Activated CD4-positive, CD25-positive, alpha-beta regulatory T cell treated with anti-CD3 and anti-CD28 coated beads, Interleukin-2, amount 50 U/mL, for 16 hours (primary cell): ENCODE data around the gene PRKCZ.

Source experiments
- DNase-seq: peaks from one replicate; pipeline ENCODE4 v3.0.0-alpha.2; 2020; ENCODE audit warnings: low read depth, low spot score

The PRKCZ gene

GRCh38 chr1:2061065-2061778, 11.0 kb downstream of the PRKCZ start:
- DNase-seq: no peak

DNA sequence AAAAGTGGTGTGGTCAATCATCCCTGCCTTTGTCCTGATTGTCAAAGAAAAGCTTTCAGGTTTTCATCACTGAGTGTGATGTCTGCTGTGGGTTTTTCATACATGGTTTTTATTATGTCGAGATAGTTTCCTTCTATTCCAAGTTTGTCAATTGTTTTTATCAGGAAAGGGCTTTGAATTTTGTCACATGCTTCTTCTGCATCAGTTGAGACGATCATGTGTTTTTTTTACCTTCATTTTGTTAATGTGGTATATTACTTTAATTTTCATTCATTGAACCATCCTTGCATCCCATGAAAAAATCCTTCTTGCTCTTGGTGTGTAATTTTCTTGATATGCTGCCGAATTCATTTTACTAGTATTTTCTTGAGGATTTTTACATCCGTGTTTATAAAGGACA, 15.5 kb downstream of the PRKCZ start:
- no peak for DNase-seq

- DNase-seq: no peak
Measured at GRCh38 chr1:2067393-2067792, 17.2 kb downstream of the PRKCZ start.

GRCh38 chr1:2067981-2068380, 17.8 kb downstream of the PRKCZ start:
- DNase-seq: no peak

DNA sequence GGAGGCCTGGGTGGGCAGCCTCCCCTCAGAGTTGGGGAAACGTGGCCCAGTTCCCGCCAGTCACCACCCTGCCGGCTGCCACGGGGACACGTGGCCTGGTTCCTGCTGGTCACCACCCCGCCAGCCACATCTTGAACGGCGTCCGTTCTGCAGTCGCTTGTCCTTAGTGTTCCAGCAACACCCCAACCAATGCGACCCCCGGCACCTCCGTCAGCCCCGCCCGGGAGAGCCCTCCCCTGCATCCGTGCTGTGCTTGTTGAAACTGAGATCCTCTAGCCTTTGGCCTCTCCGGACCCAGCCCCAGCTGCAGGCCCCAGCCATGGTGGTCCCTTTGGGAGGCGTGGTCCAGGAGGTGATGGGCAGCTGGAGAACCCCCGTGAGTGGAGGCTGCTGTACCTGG, 18.7 kb downstream of the PRKCZ start:
- DNase-seq: no peak

DNA sequence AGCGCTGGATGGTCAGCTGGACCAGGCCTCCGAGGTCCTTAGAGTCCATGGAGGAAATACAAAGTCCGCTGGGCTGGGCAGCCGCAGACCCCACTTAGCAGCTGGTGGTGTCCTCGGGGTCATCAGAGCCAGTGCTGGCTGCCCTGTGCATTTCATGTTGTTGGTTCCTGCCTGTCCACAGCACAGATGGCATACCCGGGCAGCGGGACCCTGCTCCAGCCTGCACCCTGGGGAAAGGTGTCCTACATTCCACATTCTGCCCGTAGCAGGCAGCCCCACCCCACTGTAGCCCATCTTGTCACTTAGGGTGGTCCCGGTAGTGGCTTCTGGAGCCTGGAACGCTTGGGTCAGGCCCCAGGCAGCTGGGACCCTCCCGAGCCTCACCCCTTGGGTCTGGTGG, 19.8 kb downstream of the PRKCZ start:
- DNase-seq: no peak

DNA sequence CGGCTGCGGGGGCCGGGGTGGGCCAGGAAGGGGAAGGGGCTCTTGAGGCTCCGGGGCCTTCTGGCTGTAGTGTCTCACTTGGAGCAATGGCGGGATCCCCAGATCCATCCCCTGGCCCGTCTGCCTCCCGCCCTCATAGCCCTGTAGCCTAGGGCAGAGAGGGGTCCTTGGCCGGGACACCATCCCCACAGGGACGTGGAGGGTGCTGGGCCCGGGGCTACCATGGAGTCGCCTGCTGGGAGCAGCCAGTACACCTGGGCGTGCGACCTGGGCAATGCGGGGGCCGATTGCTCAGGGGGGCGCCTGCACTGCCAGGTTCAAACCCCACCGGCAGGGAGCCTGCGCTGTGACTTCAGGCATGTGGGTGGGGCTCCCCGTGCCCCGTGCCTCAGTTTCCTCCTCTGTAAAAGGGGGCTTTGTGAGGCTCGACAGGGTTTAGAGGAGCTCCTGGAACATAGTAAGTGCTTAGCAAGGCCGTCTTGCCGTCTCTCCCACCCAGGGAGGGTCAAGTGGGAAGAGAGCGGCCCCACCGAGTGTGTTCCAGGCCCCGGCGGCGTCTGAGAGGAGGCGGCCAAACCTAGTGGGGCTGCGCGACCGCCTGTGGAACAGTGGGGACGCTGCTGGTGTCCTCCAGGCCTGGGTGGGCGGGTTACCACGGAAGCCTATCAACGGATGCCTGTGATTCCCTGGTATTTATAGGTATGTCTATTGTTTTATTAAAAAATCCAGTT, 20.8 kb downstream of the PRKCZ start:
- DNase-seq: no peak

- DNase-seq: no peak
Measured at GRCh38 chr1:2072109-2072806, 22.0 kb downstream of the PRKCZ start.

GRCh38 chr1:2072891-2073290, 22.7 kb downstream of the PRKCZ start:
- DNase-seq: no peak

DNA sequence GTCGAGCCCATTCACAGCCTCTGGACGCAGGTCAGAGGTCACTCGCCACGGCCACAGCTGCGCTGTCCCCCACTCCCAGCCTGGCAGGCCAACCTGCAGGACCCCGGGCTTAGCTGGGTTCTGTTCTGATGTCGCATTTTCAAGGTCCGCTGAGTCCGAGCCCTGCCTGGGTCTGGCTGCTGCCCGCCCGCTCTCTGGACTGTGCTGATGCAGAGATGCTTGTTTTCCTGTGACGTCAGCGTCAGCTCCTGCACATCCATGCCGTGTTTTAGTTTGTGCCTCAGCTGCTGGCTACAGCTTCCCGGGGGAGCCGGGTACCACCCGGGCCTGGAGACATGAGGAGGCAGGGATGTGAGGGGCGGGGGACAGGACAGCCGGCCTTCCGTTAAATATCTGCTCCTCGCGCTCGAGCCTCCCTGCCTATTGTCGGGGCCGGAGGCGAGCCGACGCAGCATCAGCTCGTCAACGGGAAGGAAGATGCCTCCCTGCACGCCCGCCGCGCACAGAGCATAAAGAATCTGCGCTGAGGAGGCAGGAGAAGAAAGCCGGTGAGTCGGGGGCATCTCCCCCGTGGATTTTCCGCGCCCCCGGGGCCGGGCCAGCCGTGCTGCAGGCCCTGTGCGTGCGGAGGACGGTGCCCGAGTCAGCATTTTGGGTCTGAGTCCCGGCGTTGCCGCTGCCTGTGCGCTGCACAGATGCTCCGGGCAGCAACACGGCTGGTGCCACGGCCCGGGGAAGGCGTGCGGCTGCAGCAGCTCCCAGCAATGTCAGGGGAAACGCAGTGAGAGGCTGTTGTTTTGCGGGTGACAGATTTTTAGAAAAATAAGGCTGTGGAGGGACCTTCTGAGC, 23.4 kb downstream of the PRKCZ start:
- DNase-seq: no peak

DNA sequence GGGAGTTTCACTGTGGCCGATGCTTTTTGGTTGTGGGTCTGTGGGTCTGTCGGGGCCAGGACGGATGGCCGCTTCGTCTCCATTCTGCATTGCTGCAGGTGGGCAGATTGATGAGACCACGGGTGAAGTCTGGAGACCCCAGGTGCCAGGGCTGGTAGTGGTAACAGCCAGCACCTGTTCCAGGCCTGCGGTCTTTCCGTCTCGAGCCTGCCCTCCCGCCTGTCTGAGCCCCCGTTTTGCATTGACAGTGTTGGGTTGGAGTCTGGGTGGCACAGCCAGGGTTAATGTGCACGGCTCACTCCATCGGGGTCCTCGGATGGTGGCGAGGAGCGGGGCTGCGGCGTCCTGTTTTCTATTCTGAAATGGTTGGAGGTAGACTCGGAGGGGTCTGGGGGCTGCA, 24.2 kb downstream of the PRKCZ start:
- no peak for DNase-seq

- DNase-seq: no peak
Measured at GRCh38 chr1:2074944-2075740, 24.9 kb downstream of the PRKCZ start.

DNA sequence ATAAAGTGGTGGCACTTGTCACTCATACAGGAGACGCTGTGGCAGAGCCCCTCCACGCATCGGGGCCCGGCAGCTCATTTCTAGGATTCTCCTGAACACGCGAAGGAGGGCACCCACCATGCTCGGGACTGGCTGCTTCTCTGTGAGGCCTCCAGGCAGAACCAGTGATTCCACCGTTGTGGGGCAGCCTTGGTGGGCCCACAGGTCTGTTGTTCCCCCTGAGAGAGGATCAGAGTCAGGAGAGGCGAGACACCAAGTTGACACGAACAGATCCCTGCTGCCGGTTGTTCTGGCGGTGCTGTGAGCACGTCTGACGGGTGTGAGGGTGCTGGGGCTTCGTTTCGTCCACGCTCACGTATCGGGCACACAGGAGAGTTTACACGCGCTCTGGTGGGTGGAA, 26.6 kb downstream of the PRKCZ start:
- no peak for DNase-seq

DNA sequence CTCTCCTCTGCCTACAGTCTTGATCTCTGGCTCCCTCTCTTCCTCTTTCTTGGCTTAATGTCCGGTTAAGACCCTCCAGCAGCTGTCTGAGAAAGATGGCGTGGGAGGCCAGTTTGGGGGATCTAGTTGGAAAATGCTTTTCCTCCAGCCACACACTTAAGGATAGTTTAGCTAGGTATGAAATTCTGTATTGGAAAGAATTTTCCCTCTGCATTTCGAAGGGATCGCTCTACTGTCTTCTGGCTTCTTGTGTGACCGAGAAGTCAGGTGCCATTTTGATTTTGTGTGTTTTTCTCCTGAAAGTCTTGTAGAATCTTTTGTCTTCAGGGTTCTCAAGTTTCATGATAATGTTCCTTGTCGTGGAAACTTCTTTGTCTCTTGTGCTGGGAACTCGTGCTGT, 28.0 kb downstream of the PRKCZ start:
- no peak for DNase-seq

DNA sequence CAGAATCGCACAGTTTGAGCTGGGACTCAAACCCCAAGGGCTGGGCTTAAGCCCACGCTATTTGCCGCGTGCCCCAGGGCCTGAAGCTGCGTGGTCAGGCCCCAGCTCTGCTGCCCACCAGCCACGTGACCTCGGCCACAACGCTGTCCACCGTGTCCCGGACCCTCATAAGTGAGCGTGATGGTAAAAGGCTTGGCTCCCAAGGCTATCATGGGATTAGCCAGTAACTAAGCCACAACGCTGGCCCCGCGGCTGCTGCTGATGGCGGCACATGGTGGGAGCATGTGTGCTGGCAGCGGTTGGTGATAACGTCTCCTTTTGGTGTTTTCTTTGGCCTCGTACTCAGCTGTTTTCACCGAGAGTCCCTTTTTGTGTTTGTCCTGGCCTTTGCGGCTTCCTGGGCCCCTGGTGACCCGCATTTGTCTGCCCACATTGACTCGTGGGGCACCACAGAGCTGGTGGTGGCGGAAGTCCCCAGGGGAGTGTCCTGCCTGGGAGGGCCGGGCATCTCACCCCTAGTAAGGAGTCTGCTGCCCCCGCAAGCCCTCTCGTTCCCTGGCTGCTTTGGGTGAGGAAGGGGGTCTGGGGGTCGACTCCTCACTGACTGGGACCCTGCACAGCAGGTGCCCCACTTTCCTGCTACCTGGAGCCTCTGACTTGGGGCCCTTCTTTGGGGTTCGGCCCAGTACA, 29.3 kb downstream of the PRKCZ start:
- no peak for DNase-seq

GRCh38 chr1:2080140-2080539, 29.9 kb downstream of the PRKCZ start:
- no peak for DNase-seq

GRCh38 chr1:2080884-2081283, 30.7 kb downstream of the PRKCZ start:
- no peak for DNase-seq

GRCh38 chr1:2081326-2081885, 31.2 kb downstream of the PRKCZ start:
- DNase-seq: no peak

- no peak for DNase-seq
Measured at GRCh38 chr1:2082064-2082463, 31.9 kb downstream of the PRKCZ start.

DNA sequence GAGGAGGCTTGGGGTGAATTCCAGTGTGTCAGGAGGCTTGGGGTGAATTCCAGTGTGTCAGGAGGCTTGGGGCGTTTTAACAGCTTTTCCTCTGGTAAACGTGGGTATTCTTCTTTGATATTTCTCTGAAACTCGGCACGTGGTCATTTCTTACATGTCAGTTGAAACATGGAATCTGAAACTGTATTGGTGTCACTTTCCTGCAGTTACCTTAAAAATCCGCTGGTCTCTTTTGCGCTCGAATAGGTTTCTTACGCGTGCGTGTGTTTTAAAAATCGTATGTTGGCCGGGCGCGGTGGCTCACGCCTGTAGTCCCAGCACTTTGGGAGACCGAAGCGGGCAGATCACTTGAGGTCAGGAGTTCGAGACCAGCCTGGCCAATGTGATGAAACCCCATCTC, 33.5 kb downstream of the PRKCZ start:
- no peak for DNase-seq
